Middle frontal gyrus (tissue), 1 donor: ENCODE data around the gene CAPN7.

Experiments used
- DNase-seq: peaks from one replicate; pipeline ENCODE4 v3.0.0-alpha.2; 2015; ENCODE audit warnings: low spot score; ENCODE audit errors: extremely low spot score

The CAPN7 gene

DNA sequence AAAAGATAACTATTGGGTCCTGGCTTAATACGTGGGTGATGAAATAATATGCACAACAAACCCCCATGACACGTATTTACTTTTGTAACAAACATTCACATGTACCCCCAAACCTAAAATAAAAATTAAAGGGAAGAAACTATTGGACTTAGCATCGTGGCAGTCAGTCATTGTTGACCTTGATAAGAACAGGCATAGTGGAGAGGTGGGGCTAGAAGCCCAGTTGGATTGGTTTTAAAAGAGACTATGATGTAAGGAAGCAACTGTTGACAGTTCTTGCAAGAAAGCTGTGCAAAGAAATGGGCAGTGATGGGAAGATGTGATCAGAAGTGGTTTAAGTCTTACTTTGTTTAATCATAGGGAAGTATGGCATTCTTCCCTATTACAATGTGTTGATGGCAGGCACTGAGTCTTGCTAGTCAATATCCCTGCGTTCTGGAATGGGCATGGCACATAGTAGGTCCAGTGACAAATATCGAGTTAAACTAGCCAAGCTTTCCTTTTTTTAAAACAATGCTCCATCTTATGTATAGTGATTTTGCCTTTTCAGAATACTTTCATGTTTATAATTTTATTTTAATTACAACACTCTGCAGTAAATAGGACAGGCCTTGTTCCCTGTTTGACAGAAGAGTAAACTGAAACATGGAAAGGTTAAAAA is 37.9 kb downstream of the CAPN7 start:
- DNase-seq, result no peak

- no peak for DNase-seq
Observed at GRCh38 chr3:15246186-15246585, 40.1 kb downstream of the CAPN7 start.

GRCh38 chr3:15253023-15253697 is 47.1 kb downstream of the CAPN7 start:
- no peak for DNase-seq

DNA sequence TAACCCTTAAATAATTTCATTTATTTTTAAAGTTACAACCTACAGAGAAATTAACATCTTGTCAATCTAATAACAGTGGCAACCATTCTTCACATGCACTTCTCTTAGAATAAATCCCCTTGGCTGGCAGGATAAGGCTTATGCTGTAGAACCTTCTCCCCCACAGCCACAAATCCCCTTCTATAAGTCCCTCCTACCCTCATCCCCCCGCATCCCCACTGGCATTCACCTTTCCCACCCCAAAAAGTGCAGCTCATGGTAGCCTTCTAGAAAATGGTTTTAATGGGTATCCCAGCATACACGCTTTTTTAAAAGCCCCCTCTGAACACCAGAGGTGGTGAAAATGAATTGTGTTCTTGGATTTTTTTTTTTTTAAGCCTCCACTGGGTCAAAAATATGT is 49.2 kb downstream of the CAPN7 start:
- DNase-seq, result no peak

DNA sequence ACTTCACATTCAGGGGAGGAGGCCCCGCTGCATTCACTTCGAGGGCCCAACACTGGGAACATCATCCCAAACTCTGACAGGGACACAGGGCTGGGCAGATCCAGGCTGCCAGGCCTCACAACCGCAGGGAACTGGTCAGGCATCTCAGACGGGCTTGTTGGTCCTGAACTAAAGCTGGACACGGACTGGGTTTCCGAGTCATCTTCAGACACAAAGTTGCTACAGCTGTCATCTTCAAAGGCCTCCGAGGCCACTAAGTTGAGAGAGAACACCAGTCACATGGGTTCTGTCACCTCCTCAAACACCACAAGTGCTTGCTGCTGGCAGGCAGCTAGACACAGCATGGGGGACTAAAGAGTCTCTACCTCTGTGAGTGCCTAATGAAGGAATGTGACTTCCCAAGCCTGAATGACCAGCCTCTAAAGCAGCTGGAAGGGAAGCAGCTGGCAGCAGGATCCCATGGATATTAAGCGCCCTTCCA is 50.9 kb downstream of the CAPN7 start:
- no peak for DNase-seq

- no peak for DNase-seq
Observed at GRCh38 chr3:15258720-15259119, 52.7 kb downstream of the CAPN7 start.

DNA sequence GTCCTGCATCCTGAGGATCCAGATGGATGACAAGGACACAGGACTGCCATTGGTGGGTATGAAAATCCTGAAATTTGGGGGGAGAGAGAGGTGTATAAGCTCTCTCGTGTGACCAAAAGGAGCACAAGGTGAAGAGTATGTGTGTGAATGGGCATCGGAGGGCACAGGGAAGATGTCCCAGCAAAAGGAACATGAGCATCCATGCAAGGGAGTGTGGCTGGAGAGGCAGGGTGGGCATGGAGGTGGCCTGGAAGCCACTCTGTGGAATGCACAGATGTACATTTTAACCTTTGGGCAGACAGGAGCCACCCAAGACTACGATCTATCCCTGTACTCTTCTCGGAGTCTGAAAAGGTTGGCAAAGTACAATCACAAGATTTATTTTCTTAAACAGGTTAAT is 54.5 kb downstream of the CAPN7 start:
- DNase-seq, result no peak

GRCh38 chr3:15261274-15261673 is 55.2 kb downstream of the CAPN7 start:
- DNase-seq, result no peak

- DNase-seq, result no peak
Observed at GRCh38 chr3:15262021-15262420, 56.0 kb downstream of the CAPN7 start.

GRCh38 chr3:15263120-15263519 is 57.1 kb downstream of the CAPN7 start:
- DNase-seq, result no peak

DNA sequence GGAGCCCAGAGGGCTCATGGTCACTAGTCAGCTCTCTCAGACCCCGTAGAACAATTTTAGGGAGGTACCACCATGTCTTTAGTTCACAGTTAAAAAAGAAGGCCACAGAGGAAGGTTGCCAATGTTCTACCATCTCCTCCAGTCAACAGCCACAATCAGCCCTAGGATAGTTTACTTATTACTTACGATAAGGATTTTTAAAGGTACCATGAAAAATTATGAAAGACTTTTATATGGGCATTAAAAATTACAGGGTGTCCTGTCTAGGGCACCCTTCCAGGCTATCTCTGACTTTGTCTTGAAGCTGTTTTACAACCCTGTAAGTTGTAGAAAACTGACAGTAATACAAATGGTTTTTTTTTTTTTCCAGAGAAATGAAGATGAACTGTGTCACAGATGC is 57.9 kb downstream of the CAPN7 start:
- DNase-seq, result no peak

DNA sequence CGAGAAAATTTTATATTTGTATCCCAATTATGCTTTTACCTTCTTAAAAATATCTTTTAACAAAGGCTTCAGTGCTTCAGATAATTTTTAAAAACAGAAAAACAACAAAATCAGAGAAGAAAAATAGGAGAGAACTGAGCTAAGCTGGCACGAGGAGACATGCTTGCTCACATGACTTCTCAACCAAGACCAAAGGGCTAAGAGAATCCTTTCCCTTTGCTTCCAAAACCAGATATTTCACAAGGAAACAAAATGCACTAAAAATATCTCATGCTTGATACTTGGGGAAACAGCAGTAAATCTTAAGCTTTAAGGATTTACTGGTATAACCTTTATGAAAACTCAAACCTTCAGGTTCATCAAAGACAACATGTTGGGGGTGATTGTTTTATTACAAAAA is 58.4 kb downstream of the CAPN7 start:
- DNase-seq, result no peak

DNA sequence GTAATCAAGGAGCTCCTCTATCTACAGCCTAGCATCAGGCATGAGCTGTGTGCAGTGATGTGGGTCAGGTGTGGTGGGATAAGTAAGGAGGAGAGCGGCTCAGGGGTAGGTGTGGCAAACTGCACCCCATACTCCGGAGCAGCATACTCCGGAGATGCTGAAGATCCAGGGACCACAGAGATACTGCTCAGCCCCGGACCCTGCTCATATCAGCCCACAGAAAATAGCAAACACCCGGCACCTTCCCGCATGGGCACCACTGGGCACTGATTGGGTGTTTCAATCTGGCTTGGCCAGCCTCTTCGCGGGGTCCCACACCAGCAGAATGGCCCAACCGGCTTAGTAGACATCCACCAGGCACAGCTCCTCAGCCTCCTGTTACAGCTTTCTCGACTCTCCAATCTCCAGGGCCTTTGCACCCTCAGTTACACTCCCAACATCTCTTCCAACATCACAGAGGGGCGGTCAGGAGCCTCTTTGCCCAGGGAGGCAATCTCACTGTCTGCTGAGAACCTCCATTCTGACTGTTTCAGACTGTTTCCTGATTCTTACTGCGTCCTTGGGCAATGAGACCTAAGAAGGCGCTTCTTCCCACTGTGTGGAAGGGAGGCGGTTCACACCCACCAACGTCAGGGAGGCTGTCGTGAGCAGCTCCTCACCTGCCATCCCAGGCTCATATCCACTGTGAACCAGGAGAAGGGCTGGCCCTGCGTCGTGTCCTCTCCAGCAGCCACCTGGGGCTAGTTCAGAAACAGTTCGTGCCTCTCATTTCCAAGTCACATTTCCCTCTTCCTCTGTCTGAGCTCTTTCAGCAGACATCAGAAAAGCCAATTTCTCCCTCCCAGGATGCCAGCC is 59.8 kb downstream of the CAPN7 start:
- no peak for DNase-seq

DNA sequence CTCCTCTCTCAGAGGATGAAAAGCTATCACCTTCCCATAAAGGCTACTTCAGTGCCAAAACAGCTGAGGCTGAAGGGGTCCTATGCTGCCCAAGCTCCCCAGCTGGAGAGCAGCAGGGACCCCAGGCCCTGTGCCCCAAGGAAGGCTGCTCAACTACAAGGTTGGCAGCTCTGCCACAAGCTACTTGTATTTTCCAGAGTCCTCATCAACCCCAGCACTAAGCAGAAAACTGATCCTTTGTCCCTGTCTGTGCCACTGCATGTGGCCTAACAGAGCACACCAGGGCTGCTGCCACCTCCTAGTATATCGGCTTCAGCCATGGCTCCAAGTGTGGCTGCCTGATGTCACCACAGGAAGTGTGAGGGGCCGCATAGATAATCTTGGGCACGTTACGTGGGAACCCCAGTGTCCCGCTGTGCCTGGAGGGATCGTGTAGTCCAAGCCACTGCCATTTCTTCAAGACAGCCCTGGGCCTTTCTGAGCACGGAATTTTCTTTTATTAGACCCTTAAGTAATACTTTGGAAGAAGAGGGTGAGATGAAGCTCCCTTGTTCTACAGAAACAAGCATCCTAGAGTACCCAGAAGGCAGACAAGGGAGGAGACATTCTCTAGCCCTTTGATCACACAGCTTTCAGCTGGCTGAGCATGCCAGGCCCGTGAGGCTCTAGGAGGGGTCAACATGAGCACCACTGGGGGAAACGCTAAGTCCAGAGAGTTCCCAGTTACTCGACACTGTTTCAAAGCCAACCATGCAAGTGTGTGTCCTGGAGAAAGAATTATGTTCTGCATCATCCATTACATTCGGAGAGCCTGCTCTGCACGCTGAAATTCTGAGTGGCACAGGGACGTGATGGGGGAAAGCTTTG is 60.7 kb downstream of the CAPN7 start:
- no peak for DNase-seq

DNA sequence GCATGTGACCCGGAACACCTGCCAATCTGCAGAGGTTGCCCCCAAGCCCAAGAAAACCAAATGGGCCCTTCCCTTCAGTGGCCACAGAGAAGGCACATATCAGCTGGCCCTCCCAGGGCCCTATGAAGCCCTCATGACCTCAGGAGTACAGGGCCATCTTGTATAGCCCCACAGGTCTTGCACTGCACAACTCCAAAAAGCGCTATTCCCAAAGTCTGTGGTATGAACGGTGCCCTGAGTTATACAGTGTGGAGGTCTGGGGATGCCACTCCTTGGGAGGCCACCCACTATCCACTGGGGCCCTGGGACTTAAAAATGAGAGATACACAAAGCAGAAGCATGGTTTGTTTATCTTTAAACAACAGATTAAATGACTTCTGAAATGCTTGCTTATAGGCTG is 61.5 kb downstream of the CAPN7 start:
- DNase-seq, result no peak

GRCh38 chr3:15268033-15268631 is 62.1 kb downstream of the CAPN7 start:
- DNase-seq, result peak; percentile 72

GRCh38 chr3:15269091-15269989 is 63.3 kb downstream of the CAPN7 start:
- DNase-seq, result peak; percentile 85

- no peak for DNase-seq
Observed at GRCh38 chr3:15271030-15271429, 65.0 kb downstream of the CAPN7 start.

GRCh38 chr3:15271785-15272381 is 65.8 kb downstream of the CAPN7 start:
- no peak for DNase-seq
